KOPT-K1 (cell line): ENCODE results near the gene CCDC33.

ENCODE experiments used
- H3K27ac ChIP-seq: fragments of 200-600 bp; sonication (generic); 2 replicates; pipeline ENCODE4 v1.5.1; 2016; ENCODE audit warnings: antibody characterized with exemption, mild to moderate bottlenecking, low read depth, low read length; ENCODE audit not compliant: poor library complexity, severe bottlenecking
- H3K36me3 ChIP-seq: fragments of 200-600 bp; sonication (generic); 2 replicates; pipeline ENCODE4 v1.5.1; 2017; ENCODE audit warnings: antibody characterized with exemption, mild to moderate bottlenecking, low read length, moderate library complexity; ENCODE audit not compliant: insufficient read depth
- H3K9me3 ChIP-seq: fragments of 200-600 bp; sonication (generic); 2 replicates; pipeline ENCODE4 v1.5.1; 2017; ENCODE audit warnings: antibody characterized with exemption, low read length, mild to moderate bottlenecking; ENCODE audit not compliant: insufficient read depth, poor library complexity, severe bottlenecking

Gene CCDC33

DNA sequence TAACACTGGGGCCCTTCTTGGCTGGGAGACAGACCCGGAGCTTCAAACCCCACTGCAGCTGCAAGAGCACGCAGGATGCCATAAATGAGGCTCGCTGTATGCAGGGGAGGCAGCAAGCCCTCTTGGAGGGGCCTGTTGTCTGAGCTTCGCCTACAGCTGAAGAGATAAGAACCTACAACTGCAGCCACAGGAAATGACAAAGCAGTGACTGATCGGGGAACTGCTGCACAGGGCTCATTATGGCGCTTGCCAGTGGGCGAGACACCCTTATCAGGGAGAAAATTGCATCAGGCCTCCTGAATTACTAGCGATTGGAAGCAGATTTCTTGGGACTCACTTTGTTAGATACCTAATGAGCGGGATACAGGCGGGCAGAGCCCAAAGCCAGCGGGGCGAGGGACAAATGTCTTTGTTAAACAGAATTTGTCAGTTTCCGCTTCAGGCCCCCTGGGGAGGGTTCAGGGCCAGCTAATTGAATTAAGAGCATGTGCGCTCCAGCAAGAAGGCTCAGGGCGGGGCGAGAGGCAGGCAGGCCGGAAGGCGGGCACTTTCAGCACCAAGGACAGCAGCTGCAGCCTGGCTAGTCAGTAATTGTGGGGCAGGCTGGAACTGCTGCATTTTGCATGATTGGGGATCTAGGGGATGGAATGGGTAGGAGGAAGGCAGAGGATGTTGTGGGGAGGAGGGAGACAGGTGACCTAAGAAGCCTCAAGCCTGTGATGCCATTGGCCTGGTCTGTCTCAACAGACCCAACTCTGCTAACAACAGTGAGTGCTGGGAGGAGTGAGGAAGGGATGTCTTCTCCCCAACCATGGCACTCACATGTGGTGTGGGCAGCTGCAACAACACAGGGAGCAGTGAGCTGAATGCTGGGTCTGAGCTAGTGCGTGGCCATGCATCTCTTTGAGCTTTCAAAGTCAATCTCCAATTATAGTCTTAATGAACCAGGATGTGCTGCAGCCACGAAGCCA lies 55.3 kb downstream of the CCDC33 start:
- Histone ChIP-seq H3K27ac (no peak overlapping the region), H3K36me3 (no peaks in the 10 kb centered on the region), H3K9me3 (no peaks in the 10 kb centered on the region)

DNA sequence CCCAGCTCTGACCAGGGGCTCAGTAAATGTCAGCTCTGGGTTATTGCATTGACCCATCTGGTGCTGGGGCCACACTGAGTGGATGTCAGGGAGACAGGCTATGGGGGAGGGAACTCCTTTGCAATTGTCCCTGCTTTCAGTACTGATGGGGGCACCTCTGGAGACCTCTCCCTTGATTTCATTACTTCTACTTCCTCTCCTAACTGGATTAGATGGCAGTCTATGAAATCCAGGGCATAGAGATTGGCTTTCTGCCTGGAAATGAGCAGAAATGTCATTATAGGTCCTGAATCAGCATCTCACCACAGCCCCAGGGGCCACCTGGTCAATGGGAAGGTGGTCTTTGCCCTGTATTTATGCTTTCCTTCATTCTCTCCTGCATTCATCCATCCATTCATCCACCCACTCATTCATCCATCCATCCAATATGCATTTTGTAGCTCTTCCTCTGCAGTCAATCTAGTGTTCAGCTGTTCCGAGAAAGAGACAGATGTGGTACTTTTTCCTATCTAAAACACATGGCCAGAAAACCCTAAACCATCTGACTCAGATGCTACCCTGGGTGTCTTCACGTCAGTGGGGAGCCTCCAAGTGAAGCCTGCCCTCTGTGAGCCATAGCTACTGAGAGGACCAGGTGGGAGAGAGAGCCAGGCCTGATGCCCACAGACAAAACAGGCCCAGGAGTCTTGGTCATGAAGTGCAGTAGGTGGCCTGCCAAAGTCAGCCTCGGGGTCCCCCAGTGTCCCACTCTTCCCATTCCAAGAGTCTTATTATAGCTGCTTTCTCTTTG lies 57.1 kb downstream of the CCDC33 start:
- H3K27ac ChIP-seq: no peak overlapping the region
- H3K9me3 ChIP-seq: no peaks in the 10 kb centered on the region
- H3K36me3 ChIP-seq: no peaks in the 10 kb centered on the region

DNA sequence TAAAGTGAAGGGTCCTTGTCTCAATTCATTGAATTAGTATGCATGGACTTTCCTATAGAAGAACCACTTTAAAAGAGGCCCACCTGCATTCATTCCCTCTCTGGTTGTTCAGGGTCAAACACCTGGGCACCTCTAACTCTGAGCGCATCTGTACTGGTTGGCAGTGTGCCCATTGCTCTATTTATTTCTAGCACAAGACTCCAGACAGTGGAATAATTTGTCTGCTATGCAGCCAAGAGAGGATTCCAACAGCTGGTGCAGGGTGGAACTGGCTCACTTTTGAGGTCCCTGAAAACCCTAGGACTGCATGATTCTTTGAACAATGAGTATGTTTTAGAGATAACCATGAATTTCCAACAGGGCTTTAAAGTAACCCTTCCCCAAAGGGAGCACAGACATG lies 57.9 kb downstream of the CCDC33 start:
- Histone ChIP-seq H3K27ac (no peak overlapping the region), H3K9me3 (no peaks in the 10 kb centered on the region), H3K36me3 (no peaks in the 10 kb centered on the region)

DNA sequence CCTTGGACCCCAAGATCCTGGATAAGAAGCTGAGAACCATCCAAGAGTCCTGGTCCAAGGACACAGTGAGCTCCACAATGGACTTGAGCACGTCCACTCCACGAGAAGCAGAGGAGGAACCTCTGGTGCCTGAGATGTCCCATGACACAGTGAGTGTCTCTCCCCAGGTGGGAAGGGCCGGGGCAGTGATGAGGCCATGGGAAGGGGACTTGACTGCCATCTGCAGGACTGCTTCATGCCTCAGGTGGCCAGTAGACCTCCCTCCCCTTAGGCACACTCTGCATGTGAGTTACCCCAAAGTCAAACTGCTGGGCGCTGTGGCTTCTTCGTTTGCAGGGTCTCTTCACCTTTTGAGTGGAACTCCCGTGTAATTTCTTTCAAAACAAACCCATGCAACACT lies 59.7 kb downstream of the CCDC33 start:
- Histone ChIP-seq H3K9me3 (no peaks in the 10 kb centered on the region), H3K27ac (no peak overlapping the region), H3K36me3 (no peaks in the 10 kb centered on the region)

DNA sequence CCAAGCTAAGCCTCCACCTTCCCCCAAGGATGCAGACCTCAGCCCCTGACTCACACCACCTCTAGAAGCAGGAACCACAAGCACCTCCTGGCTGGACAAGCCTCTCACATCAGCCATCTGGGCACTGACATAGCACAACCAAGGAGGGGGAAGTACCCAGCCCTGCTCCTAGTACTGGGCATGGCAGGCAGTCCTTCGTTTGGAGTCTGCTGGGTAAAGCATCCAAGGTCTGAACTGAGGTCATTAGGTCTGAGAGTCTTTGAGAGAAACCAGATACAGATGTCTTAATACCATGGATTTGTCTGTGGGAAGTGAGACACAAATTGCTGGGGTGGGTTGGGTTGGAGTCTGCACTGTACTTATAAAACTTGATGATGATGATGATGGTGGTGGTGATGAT lies 61.8 kb downstream of the CCDC33 start:
- Histone ChIP-seq H3K36me3 (no peaks in the 10 kb centered on the region), H3K27ac (no peak overlapping the region)

DNA sequence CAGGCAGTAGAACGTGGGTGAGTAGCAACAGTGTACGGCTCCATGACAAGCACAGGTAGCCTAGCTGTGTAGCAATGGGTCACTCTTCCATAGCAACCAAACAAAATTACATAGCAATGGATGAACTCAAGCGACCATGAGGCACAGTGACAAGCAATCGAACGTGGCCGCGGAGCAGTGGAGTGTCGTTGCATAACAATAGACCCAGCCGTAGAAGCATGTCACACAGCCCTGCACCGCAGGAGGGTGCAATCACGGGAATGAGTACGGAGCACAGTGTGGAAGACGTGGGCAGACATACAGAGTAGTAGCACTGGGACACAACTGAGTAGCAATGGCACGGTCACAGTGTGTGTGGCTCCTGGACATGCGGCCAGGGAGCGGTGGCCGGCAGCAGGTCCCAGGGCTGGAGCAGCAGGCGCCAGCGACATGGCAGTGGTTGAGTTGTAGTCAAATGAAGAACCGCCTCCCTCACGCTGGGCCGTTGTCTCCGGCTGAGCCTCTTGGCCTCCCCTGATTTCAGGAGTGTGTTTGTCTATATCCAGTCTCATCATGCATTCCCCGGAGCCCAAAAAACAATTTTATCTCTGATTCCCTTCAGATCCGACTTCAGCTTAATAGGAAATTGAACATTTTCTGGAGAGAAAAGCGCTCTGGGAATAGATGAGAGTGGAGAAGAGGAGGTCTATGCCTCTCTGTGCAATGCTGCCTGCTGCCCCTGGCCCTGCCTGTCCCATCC lies 64.1 kb downstream of the CCDC33 start:
- Histone ChIP-seq H3K27ac (no peak overlapping the region), H3K36me3 (no peaks in the 10 kb centered on the region), H3K9me3 (no peaks in the 10 kb centered on the region)

More for the DNA sequence above, 61.8 kb downstream of the CCDC33 start:
- no peaks in the 10 kb centered on the region for H3K9me3 ChIP-seq

DNA sequence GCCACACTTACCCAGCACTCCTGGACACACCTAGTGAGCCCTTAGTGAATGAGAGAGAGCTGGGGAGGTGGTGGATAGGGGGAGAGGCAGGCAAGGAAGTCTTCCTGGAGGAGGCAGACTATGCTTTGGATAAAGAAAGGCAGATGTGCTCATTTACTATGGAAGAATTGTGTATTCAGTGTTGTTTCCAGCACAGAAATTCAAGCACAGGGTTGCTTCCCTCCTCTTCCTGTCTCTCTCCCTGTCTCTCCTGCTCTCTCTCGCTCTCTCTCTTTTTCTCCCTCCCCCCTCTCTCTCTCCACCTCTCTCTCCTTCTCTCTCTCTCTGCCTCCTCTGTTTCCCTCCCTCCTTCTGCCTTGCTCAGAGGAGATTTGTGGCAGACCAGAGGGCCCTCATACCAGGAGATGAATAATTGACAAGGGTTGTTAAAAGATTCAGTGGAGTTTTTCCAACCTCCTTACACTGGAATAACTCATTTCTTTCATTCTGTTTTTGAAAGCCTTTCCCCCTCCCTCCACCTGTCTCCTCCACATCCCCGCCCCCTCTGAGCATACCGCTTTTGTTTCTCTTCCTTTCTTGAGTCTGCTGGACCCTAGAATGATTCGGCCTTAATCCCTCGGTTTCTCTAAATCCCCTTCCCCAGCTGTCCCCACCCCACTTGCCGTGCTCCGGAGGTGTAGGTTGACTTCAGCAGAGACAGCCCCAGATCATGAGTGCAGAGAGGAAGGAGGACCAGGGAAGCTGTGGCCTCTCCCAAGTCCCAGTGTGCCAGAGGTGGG lies 65.6 kb downstream of the CCDC33 start:
- Histone ChIP-seq H3K36me3 (no peaks in the 10 kb centered on the region), H3K27ac (no peak overlapping the region), H3K9me3 (no peaks in the 10 kb centered on the region)

DNA sequence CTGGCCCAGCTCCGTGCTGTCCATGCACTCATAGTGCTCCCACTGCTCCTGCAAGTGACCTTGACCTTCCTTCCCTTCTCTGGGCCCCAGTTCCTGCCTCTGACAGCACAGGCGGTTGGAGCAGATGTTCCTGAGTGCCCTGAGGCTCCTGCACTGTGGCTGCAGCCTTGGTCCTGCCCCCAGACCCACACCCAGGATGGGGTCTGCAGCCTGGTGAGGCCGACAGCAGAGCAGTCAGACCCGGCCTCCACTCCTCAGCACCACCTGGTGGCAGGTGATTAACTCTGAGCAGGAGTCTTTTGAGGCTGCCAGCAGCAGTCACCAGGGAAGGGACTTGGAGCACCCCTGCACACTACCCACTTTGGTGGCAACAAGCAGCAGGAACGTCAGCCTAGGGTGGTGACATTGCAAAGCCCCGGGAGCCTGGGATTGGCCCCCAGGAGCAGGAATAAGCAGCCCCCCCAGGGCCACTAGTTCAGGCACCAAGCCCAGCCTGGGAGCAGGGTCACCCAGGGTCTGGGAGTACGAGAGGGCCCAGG lies 66.8 kb downstream of the CCDC33 start:
- Histone ChIP-seq H3K27ac (no peak overlapping the region), H3K36me3 (no peaks in the 10 kb centered on the region), H3K9me3 (no peaks in the 10 kb centered on the region)

DNA sequence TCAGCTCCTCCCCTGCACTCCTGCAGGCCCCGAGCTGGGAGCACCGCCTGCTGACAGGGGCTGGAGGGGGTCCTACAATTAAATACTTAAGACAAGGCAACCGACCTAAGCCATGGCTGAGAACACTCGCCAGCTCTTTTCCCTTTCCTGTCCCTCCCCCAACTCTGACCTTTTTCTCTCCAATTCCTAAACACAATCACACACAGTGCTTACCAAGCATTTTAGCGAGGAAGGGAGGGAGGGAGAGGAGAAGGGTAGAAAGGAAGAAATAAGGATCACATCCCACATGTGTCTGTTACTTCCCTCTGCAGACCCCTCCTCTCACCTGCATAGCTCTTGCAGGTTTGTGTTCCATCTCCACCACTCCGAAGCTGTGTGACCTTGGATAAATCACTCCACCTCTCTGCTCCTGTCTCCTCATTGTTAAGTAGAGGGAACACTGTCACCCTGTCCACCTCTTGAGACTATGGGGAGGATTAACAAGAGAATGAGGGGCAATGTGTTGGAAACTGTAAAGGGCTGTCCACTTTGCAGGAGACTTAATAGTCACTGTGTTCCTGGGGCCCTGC lies 67.7 kb downstream of the CCDC33 start:
- H3K27ac ChIP-seq: no peak overlapping the region

DNA sequence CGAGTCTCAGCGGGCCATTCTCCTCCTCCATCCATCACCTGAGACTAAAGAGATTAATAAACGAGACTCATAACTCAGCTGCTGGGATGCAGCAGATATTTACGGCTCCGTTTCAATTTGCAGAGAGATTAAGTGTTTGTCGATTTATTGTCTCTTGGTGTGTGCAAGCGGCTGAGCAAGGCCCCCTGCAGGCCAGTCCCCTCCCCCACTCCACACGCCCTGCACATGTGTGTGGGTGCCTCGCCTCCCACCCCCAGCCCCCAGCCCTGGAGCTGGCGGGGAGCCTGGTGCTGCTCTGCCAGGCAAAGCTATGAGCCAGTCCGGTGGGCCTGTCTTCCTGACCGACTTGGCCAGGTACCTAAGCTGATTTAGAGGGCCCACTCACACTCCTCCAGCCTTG lies 68.3 kb downstream of the CCDC33 start:
- no peak overlapping the region for H3K27ac ChIP-seq
- no peaks in the 10 kb centered on the region for H3K9me3 ChIP-seq
- H3K36me3 ChIP-seq: no peaks in the 10 kb centered on the region

More for the DNA sequence above, 67.7 kb downstream of the CCDC33 start:
- H3K36me3 ChIP-seq: no peaks in the 10 kb centered on the region
- H3K9me3 ChIP-seq: no peaks in the 10 kb centered on the region

DNA sequence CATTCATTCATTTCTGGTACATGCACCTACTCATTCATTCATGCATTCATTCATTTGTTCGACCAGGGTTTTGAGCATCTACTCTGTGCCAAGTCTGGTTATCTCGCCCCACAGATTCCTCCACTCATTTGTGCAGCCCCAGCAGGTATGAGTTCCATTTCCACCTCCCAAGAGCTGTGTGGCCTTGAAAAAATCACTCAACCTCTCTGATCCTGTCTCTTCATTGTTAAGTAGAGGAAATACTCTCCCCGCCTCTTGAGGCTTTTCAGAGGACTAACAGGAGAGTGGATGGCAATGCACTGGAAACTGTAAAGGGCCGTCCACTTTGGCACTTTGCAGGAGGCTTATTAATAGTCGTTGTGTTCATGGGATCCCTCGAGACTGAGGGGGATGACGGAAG lies 69.6 kb downstream of the CCDC33 start:
- H3K9me3 ChIP-seq: no peaks in the 10 kb centered on the region

DNA sequence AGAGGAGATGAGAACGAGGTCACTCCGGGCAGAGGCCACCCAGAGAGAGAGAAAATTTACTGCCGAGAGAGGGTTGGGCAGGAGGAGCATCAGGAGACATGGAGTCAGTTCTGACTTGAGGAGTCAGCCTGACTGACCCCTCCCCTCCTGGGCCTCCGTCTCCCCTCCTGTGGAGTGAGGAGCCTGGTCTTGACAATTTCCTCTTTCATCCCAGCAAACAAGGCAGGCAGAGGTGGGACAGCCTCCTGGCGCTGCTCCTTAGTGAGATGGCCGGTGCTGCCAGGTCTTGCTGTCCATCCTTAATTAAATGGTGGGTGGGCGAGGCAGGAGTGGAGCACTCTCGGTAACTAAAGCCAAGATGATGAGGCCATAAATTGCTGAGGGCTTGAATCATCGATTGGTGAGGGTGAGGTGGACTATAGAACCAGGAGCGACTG lies 70.7 kb downstream of the CCDC33 start:
- Histone ChIP-seq H3K36me3 (no peaks in the 10 kb centered on the region), H3K9me3 (no peaks in the 10 kb centered on the region), H3K27ac (no peak overlapping the region)

More for the DNA sequence above, 69.6 kb downstream of the CCDC33 start:
- Histone ChIP-seq H3K36me3 (no peaks in the 10 kb centered on the region), H3K27ac (no peak overlapping the region)

DNA sequence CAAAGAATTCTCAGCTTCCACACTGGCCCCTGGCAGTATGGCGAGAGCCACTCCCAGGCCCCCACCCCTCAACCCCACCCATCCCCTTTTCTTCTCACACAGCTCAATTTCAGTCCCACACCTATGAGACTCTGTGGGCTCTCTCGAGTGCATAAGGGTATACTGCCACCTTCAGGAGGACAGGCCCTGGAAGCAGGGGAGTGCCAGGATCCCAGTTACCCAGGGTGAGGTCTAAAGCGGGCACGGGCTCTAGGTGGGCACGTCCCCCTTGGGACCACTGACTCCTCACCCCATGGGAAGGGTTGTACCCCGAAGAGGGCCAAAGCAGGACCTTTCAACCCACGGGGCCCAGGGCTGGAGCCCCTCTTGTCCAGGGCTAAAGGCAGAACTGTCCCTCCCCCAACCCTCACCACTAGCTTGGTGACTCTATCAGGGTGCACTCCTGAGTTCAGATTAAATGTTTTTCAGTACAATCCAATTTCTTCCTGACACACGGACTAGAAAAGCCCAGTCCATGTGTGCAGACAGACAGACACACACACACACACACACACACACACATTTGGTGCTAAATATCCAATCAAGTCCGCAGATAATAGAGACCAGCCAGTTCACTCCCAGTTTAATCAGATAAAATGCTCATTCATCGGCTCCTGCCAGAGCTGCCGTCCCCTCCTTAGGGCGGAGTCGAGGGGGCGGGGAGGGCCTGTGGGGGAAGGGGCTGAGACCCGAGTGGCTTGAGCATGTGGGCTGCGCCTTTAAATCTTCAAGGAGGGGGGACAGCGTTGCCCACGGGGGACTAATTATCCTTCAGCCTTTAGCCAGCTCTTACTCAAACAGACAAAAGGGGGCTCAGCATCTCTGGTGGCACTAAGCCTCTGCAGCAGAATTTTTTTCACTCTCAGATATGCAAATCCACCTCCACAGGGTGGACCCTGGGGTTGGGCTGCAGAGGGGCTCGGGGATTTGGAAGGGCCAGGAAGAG lies 72.0 kb downstream of the CCDC33 start:
- no peaks in the 10 kb centered on the region for H3K36me3 ChIP-seq
- no peaks in the 10 kb centered on the region for H3K9me3 ChIP-seq
- no peak overlapping the region for H3K27ac ChIP-seq
